WTC11 (cell line): Measurements from ENCODE around the gene ROPN1L.

Experiments
- ATF2 ChIP-seq: sonication (generic); formaldehyde crosslinking; IDR thresholded peaks from 2 replicates; pipeline ENCODE4 v1.8.1; 2022; ENCODE audit warnings: low read depth, missing genetic modification reagents, borderline replicate concordance
- CTCF ChIP-seq: fragments of 200-600 bp; IDR thresholded peaks from 2 replicates; pipeline ENCODE4 v1.8.0; 2022; ENCODE audit warnings: antibody characterized with exemption

- no peak for TF ChIP-seq CTCF
- no peak for TF ChIP-seq ATF2 (CRISPR knock-in tag)
These were observed 55.9 kb downstream of the ROPN1L start for GRCh38 chr5:10497554-10497953.
